K562 (cell line): ENCODE data around the gene CWF19L2. TPM values are rescaled to one million over a fixed set of nuclear protein-coding genes. Genes with fewer than 3 reads are reported as not detected.
A peak's percentile ranks its signal among the peaks of the same experiment; 100 is the strongest.

Source experiments
- ATAC-seq: fragments of 200-7000 bp; cut with Tn5 transposase; 3 replicates; pipeline ENCODE4 v1.9.1; 2020; ENCODE audit warnings: moderate library complexity
- BruUV-seq: library from RNA; stranded (reverse); fragments of 400-500 nt; replicated peaks from 2 replicates; lab custom pipeline; 2021; lab: Mats Ljungman, UMichigan
- CTCF ChIA-PET: fragments of 300-600 bp; formaldehyde crosslinking; extraction: SDS; loops from one replicate; lab custom pipeline; 2021; ENCODE audit warnings: low intra/inter-chr PET ratio; lab: Yijun Ruan, JAX
- POLR2A ChIA-PET: fragments of 300-600, 350-650 bp; sonication (Branson Sonifier 250); formaldehyde crosslinking; extraction: SDS; loops from one replicate; lab custom pipeline; 2021; ENCODE audit warnings: antibody characterized with exemption, inconsistent platforms; lab: Yijun Ruan, JAX
- DNase-seq, 4 experiments: peaks; one replicate each; pipeline versions ENCODE4 v3.0.0 to v3.0.0-alpha.2; 2011 to 2018; ENCODE audit warnings: low spot score in 3 of 4, mixed read lengths in 3 of 4; ENCODE audit errors: extremely low read depth in 1 of 4
- FAIRE-seq: peaks from 2 replicates; lab custom pipeline; 2011; peaks lifted over from hg19 to GRCh38; lab: Jason Lieb, UNC
- H2AFZ ChIP-seq: 2 replicates; pipeline ENCODE4 v1.6.0; 2011; ENCODE audit warnings: low read depth, low read length, control low read depth, inconsistent platforms
- H3K27ac ChIP-seq: fragments of 200-600 bp; 3 replicates; pipeline ENCODE4 v1.8.0; 2011; ENCODE audit warnings: low read depth, mild to moderate bottlenecking, control low read depth, inconsistent platforms, low read length, moderate library complexity, mixed read lengths; ENCODE audit errors: extremely low read depth
- H3K27me3 ChIP-seq, 2 experiments: fragments of 300-600 bp in 1 of 2; 2 replicates in 1 of 2; 3 replicates in 1 of 2; pipeline versions ENCODE4 v1.6.0 to v1.8.0; 2011; ENCODE audit warnings: inconsistent platforms in 2 of 2, low read length in 2 of 2, mild to moderate bottlenecking in 1 of 2, mixed read lengths in 1 of 2, moderate library complexity in 1 of 2; ENCODE audit not compliant: control insufficient read depth in 2 of 2, insufficient read depth in 2 of 2
- H3K36me3 ChIP-seq: fragments of 300-600 bp; 3 replicates; pipeline ENCODE4 v1.8.0; 2011; ENCODE audit warnings: mild to moderate bottlenecking, low read length, inconsistent platforms; ENCODE audit not compliant: control insufficient read depth, insufficient read depth
- H3K4me1 ChIP-seq, 2 experiments: fragments of 200-600 bp in 1 of 2; replicated peaks in 1 of 2; 2 replicates in 1 of 2; 3 replicates in 1 of 2; pipeline versions ENCODE4 v1.5.1 to v1.8.0; 2011; ENCODE audit warnings: inconsistent platforms in 2 of 2, low read length in 2 of 2, mild to moderate bottlenecking in 1 of 2, mixed read lengths in 1 of 2, moderate library complexity in 1 of 2; ENCODE audit not compliant: control insufficient read depth in 2 of 2, insufficient read depth in 2 of 2
- H3K4me2 ChIP-seq: 2 replicates; pipeline ENCODE4 v1.6.1; 2011; ENCODE audit warnings: low read length, control low read depth, inconsistent platforms, mixed read lengths; ENCODE audit not compliant: insufficient read depth
- H3K4me3 ChIP-seq: fragments of 200-600 bp; sonication (generic), shearing (Covaris generic); 2 replicates; pipeline ENCODE4 v1.5.1; 2016; ENCODE audit warnings: control low read depth, inconsistent platforms
- H3K79me2 ChIP-seq: fragments of 200-600 bp; 3 replicates; pipeline ENCODE4 v1.8.0; 2011; ENCODE audit warnings: low read length, inconsistent platforms; ENCODE audit not compliant: control insufficient read depth, insufficient read depth
- H3K9ac ChIP-seq, 2 experiments: 2 replicates each; pipeline versions ENCODE4 v1.6.0 to v1.6.1; 2011; ENCODE audit warnings: low read depth in 2 of 2, low read length in 2 of 2, control low read depth in 1 of 2, inconsistent platforms in 1 of 2, mild to moderate bottlenecking in 1 of 2, mixed read lengths in 1 of 2; ENCODE audit not compliant: insufficient read depth in 1 of 2
- H3K9me1 ChIP-seq: one replicate; pipeline ENCODE4 v1.6.0; 2011; ENCODE audit warnings: inconsistent platforms, mild to moderate bottlenecking, low read length, moderate library complexity; ENCODE audit not compliant: control insufficient read depth, insufficient read depth
- H3K9me3 ChIP-seq: replicated peaks from 2 replicates; pipeline ENCODE4 v1.5.1; 2011; ENCODE audit warnings: low read depth, low read length, inconsistent platforms; ENCODE audit not compliant: control insufficient read depth, insufficient read depth
- H4K20me1 ChIP-seq: replicated peaks from 2 replicates; pipeline ENCODE4 v1.6.1; 2011; ENCODE audit warnings: low read length, inconsistent platforms, mixed read lengths; ENCODE audit not compliant: control insufficient read depth, insufficient read depth
- CHD2 ChIP-seq: IDR thresholded peaks from 2 replicates; pipeline ENCODE4 v1.6.1; 2011; ENCODE audit warnings: low read depth, low read length
- DLX4 ChIP-seq: fragments of 250-450 bp; sonication (Bioruptor Pico); IDR thresholded peaks from 2 replicates; pipeline ENCODE4 v1.6.1; 2021; ENCODE audit warnings: mild to moderate bottlenecking
- HNRNPK ChIP-seq: fragments of 200-400 bp; formaldehyde crosslinking; IDR thresholded peaks from one replicate; pipeline ENCODE4 v1.6.1; 2018; ENCODE audit warnings: mild to moderate bottlenecking, low read depth, low read length; ENCODE audit not compliant: poor library complexity, severe bottlenecking
- JUNB ChIP-seq: fragments of 450-650 bp; formaldehyde crosslinking; conservative IDR thresholded peaks from 2 replicates; pipeline ENCODE4 v1.4.0; 2020; ENCODE audit warnings: mild to moderate bottlenecking
- RBM17 ChIP-seq: fragments of 200-400 bp; formaldehyde crosslinking; IDR thresholded peaks from 2 replicates; pipeline ENCODE4 v1.6.1; 2017; ENCODE audit warnings: low read depth, mild to moderate bottlenecking, low read length, borderline replicate concordance
- RBM25 ChIP-seq: fragments of 200-400 bp; formaldehyde crosslinking; IDR thresholded peaks from 2 replicates; pipeline ENCODE4 v1.6.1; 2018; ENCODE audit warnings: low read length, low read depth, moderate library complexity; ENCODE audit not compliant: severe bottlenecking
- SMAD4 ChIP-seq: fragments of 250-450 bp; sonication (Bioruptor Pico); conservative IDR thresholded peaks from 2 replicates; pipeline ENCODE4 v1.8.0; 2021; ENCODE audit warnings: inconsistent platforms, mild to moderate bottlenecking, moderate library complexity
- ZBTB9 ChIP-seq: fragments of 450-650 bp; formaldehyde crosslinking; IDR thresholded peaks from 2 replicates; pipeline ENCODE4 v1.4.0; 2020; ENCODE audit warnings: mild to moderate bottlenecking, moderate library complexity
- ZC3H11A ChIP-seq: IDR thresholded peaks from 2 replicates; pipeline ENCODE4 v1.6.1; 2012; ENCODE audit warnings: low read depth, low read length, improper control_type of control experiment
- ZFP36 ChIP-seq: fragments of 150-350 bp; IDR thresholded peaks from 2 replicates; pipeline ENCODE4 v1.6.1; 2018; ENCODE audit warnings: low read length, low read depth; ENCODE audit not compliant: partially characterized antibody
- ZFP91 ChIP-seq: sonication (generic); formaldehyde crosslinking; IDR thresholded peaks from 2 replicates; pipeline ENCODE4 v1.8.0; 2022; ENCODE audit warnings: mild to moderate bottlenecking, missing genetic modification reagents
- ZNF583 ChIP-seq: fragments of 250-450 bp; sonication (Bioruptor Pico); IDR thresholded peaks from 2 replicates; pipeline ENCODE4 v1.4.0; 2020
- WGBS: fragments of 100-300 bp; shearing (Covaris generic); methylation state at CpG from one replicate; pipeline ENCODE4 v1.1.6; 2016; ENCODE audit warnings: low coverage, mixed read lengths; ENCODE audit not compliant: insufficient coverage; ENCODE audit errors: missing lambda C conversion rate; 5-methylcytosine and 5-hydroxymethylcytosine counted together
- in situ Hi-C: fragments of 300-500 bp; cut with MboI; formaldehyde crosslinking; loops from 4 replicates; pipeline ENCODE4 v1.15.0; 2018; ENCODE audit warnings: inconsistent platforms, mixed read lengths
- intact Hi-C: fragments of 100-400 bp; cut with micrococcal nuclease; formaldehyde crosslinking; loops from 2 replicates; pipeline ENCODE4 v1.14.2; 2022
- polyA plus RNA-seq, 8 experiments: library from polyadenylated mRNA; depleted of rRNA in 4 of 8; stranded (reverse) in 5 of 8; unstranded in 3 of 8; fragments of >200 nt; fragmentation: Nextera tagmentation in 2 of 8; fragmentation: Illumina TruSeq in 1 of 8; extraction: Ambion mirVana in 2 of 8; extraction: Trizol in 1 of 8; gene quantifications; 2 replicates each; pipeline versions ENCODE4 v1.2.1 to v1.2.3, GENCODE V29; 2011 to 2014; ENCODE audit warnings: inconsistent platforms in 1 of 8, missing spikeins in 1 of 8
- total RNA-seq, 7 experiments: library from RNA; depleted of rRNA in 6 of 7; stranded (reverse); fragments of >200 nt in 6 of 7; fragmentation: Illumina TruSeq in 2 of 7; extraction: Trizol in 2 of 7; gene quantifications; 2 replicates each; pipeline versions ENCODE4 v1.2.1 to v1.2.3, GENCODE V29; 2011 to 2021; ENCODE audit warnings: low replicate concordance in 1 of 7
- TF ChIP-seq, protein P1 (sequence below): sonication (generic); formaldehyde crosslinking; IDR thresholded peaks from 2 replicates; pipeline ENCODE4 v1.8.0; 2022; ENCODE audit warnings: mild to moderate bottlenecking, missing genetic modification reagents

CWF19L2 gene
- total and polyA plus RNA-seq, 9 of the 15 experiments (the other 6 are each of a cell fraction or from before 2014, with no cell fraction given) = 4.7 to 23.3 (median 10.2) TPM

DNA sequence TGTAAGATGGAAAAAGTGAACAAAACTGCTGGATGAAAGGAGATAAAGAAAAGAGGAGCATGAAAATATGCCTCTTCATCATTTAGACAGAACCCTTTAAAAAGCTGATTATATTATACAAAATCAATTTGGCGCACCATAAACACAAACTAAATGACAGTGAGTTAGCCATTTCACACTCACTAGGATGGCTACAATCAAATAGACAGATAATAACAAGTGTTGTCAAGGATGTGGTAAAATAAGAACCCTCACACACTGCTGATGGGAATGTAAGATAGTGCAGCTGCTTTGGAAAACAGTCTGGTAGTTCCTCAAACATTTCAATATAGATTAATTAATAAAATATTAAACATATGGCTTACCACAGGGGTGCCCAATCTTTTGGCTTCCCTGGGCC, 99.7 kb downstream of the CWF19L2 start:
- Histone ChIP-seq H4K20me1 (no peaks in the 10 kb centered on the region), H3K27me3 (no peaks in the 10 kb centered on the region), H3K9me3 (no peaks in the 10 kb centered on the region), H3K27ac (no peak overlapping the region), H3K79me2 (no peaks in the 10 kb centered on the region), H3K4me1 (no peaks in the 10 kb centered on the region), H3K9ac (no peak overlapping the region), H3K4me2 (no peak overlapping the region), H3K4me3 (no peak overlapping the region), H3K36me3 (no peaks in the 10 kb centered on the region), H2AFZ (no peak overlapping the region), H3K9me1 (no peaks in the 10 kb centered on the region)
- no TSS peak for BruUV-seq
- ATAC-seq (no peak), FAIRE-seq (no peak), DNase-seq (no peak)
- in situ Hi-C loops = no loop called here
- POLR2A ChIA-PET = interaction anchor here (0.6 kb wide), 1 partner anchor 128 kb away, joined by 3 read pairs; no protein-coding TSS in a partner anchor
- TF ChIP-seq RBM25 (peak; percentile 25), CHD2 (no peak), DLX4 (CRISPR knock-in tag) (no peak), ZNF583 (CRISPR knock-in tag) (no peak), ZFP36 (peak; percentile 40)
- intact Hi-C loops = no loop called here
- CTCF ChIA-PET = no interaction called here
- WGBS = 0% methylated on average over 1 of the region's 1 CpG

- in situ Hi-C loops (no loop called here), intact Hi-C loops (no loop called here)
- no peak for ATAC-seq
- no peak overlapping the region for H3K4me3 ChIP-seq
- no peak overlapping the region for H3K4me2 ChIP-seq
- H3K9me3 ChIP-seq = no peaks in the 10 kb centered on the region
- H2AFZ ChIP-seq = no peak overlapping the region
- CTCF ChIA-PET = no interaction called here
- H3K4me1 ChIP-seq = no peaks in the 10 kb centered on the region; a peak in 1 of 5 replicates
- 0 out of 3 replicates have a peak, but pooled peaks cover 2% of the 10 kb centered on the region for H3K36me3 ChIP-seq
- H3K27me3 ChIP-seq = no peaks in the 10 kb centered on the region
- no peak for DNase-seq
- no peak overlapping the region for H3K9ac ChIP-seq
- WGBS = 95% methylated on average over 2 of the region's 2 CpGs
- no TSS peak for BruUV-seq
- no peak for FAIRE-seq
- no peaks in the 10 kb centered on the region for H3K79me2 ChIP-seq
- H3K27ac ChIP-seq = no peak overlapping the region
- no peaks in the 10 kb centered on the region for H3K9me1 ChIP-seq
- H4K20me1 ChIP-seq = no peaks in the 10 kb centered on the region
- POLR2A ChIA-PET = no interaction called here
- no peak for TF ChIP-seq JUNB (CRISPR knock-in tag)
- no peak for TF ChIP-seq ZFP91 (CRISPR knock-in tag)
- no peak for TF ChIP-seq HNRNPK
- TF ChIP-seq ZC3H11A = no peak
- no peak for TF ChIP-seq RBM17
- TF ChIP-seq SMAD4 (CRISPR knock-in tag) = no peak
- TF ChIP-seq, protein P1, sequence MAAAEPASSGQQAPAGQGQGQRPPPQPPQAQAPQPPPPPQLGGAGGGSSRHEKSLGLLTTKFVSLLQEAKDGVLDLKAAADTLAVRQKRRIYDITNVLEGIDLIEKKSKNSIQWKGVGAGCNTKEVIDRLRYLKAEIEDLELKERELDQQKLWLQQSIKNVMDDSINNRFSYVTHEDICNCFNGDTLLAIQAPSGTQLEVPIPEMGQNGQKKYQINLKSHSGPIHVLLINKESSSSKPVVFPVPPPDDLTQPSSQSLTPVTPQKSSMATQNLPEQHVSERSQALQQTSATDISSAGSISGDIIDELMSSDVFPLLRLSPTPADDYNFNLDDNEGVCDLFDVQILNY (CRISPR knock-in tag) = no peak
- no peak for TF ChIP-seq ZBTB9 (CRISPR knock-in tag)
Measured at GRCh38 chr11:107354780-107355179, 102.8 kb downstream of the CWF19L2 start.
